ENCODE measurements around the gene ALK.

ALK gene

DNA sequence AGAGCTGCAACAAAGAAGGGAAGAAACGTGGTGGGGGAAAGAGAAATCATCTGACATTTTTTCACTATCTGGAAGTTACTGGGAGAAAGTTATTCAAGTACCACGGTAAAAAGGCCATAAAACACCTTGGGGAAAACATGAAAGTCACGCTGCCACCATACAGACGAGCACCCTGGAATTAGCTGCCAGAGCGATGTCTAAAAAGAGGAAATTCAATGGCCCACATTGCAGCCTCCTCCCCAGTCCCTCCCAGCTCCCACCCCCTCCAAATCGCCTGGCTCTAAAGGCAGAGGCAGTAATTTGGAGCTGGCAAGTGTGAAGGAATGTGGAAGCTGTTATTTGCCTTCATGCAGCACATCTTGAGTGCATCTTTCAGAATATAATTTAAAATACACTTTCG is 192.0 kb downstream of the ALK start:
- Histone ChIP-seq H3K9me3 (replicated peaks in 1 of 2; ENCODE audit: control insufficient read depth in 2 of 2, insufficient read depth in 1 of 2, low read depth in 1 of 2, low read length in 2 of 2) (peaks cover 0 to 2% of the 10 kb centered on the region in 2 donors), H2BK5ac (ENCODE audit: low read length) (no peak overlapping the region), H3K4ac (ENCODE audit: low read length) (no peak overlapping the region), H4K8ac (ENCODE audit: low read depth, low read length) (no peak overlapping the region), H3K14ac (ENCODE audit: low read length) (no peak overlapping the region), H4K91ac (ENCODE audit: low read depth, low read length, poor library complexity) (no peak overlapping the region), H3K18ac (ENCODE audit: low read length) (no peak overlapping the region), H3K4me3 (ENCODE audit: low read length in 2 of 2) (no peak overlapping the region), H3K23ac (ENCODE audit: low read depth, low read length, poor library complexity) (no peak overlapping the region), H2AK5ac (ENCODE audit: low read depth, low read length) (no peak overlapping the region), H3K79me1 (ENCODE audit: low read depth, low read length) (no peaks in the 10 kb centered on the region), H3K4me1 (ENCODE audit: control insufficient read depth in 2 of 2, insufficient read depth in 1 of 2, low read depth in 1 of 2, low read length in 2 of 2) (peaks cover 2 to 35% of the 10 kb centered on the region in 2 donors), H2BK12ac (ENCODE audit: low read length) (no peak overlapping the region), H2AFZ (ENCODE audit: low read length) (no peak overlapping the region), H3K4me2 (ENCODE audit: insufficient read depth, low read length, poor library complexity, severe bottlenecking) (no peak overlapping the region), H2BK15ac (ENCODE audit: low read length) (no peak overlapping the region), H3K27me3 (ENCODE audit: control insufficient read depth in 3 of 3, insufficient read depth in 3 of 3, low read depth in 1 of 3, low read length in 3 of 3) (no peaks in the 10 kb centered on the region), H2BK120ac (ENCODE audit: low read depth, low read length) (no peak overlapping the region), H3K9ac (ENCODE audit: low read depth, low read length, poor library complexity) (no peak overlapping the region), H3K36me3 (replicated peaks in 1 of 2; ENCODE audit: control insufficient read depth in 2 of 2, insufficient read depth in 2 of 2, low read length in 2 of 2) (no peaks in the 10 kb centered on the region), H3K27ac (replicated peaks; ENCODE audit: low read length) (no peak overlapping the region)
- DNase-seq (ENCODE audit: low spot score), result no peak
- WGBS, 2 donors (ENCODE audit: extremely low coverage in 2 of 2, insufficient read length in 2 of 2, insufficient replicate concordance in 1 of 2), result no CpG with 5 or more reads among the region's 7 CpGs

DNA sequence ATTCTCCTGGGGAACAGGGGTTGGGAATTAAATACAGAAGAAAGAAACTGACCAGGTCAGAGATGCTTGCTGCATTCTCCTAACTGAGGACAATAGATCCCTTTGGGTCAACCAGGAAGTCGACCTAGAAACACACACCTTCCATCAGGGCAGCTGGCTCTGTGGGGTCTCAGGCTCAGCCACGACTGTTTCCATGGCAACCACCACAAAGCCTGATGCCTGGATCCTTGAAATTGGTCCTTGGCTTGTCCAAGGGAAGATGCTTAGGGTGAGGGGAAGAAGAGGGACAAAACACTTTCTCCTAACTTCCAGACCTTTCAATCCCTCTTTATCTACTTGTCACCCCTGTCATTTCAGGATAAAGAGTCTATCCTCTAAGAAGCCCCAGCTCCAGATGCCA is 194.4 kb downstream of the ALK start:
- Histone ChIP-seq H2BK120ac (ENCODE audit: low read depth, low read length) (no peak overlapping the region), H3K9ac (ENCODE audit: low read depth, low read length, poor library complexity) (no peak overlapping the region), H3K27ac (replicated peaks; ENCODE audit: low read length) (no peak overlapping the region), H3K27me3 (ENCODE audit: control insufficient read depth in 3 of 3, insufficient read depth in 3 of 3, low read depth in 1 of 3, low read length in 3 of 3) (no peaks in the 10 kb centered on the region), H3K79me1 (ENCODE audit: low read depth, low read length) (no peaks in the 10 kb centered on the region), H3K4ac (ENCODE audit: low read length) (no peak overlapping the region), H3K4me3 (ENCODE audit: low read length in 2 of 2) (no peak overlapping the region), H3K14ac (ENCODE audit: low read length) (no peak overlapping the region), H2AFZ (ENCODE audit: low read length) (no peak overlapping the region), H3K36me3 (replicated peaks in 1 of 2; ENCODE audit: control insufficient read depth in 2 of 2, insufficient read depth in 2 of 2, low read length in 2 of 2) (no peaks in the 10 kb centered on the region), H3K4me1 (ENCODE audit: control insufficient read depth in 2 of 2, insufficient read depth in 1 of 2, low read depth in 1 of 2, low read length in 2 of 2) (peaks cover 2 to 35% of the 10 kb centered on the region in 2 donors), H4K8ac (ENCODE audit: low read depth, low read length) (no peak overlapping the region), H3K4me2 (ENCODE audit: insufficient read depth, low read length, poor library complexity, severe bottlenecking) (no peak overlapping the region), H2BK15ac (ENCODE audit: low read length) (no peak overlapping the region), H4K91ac (ENCODE audit: low read depth, low read length, poor library complexity) (no peak overlapping the region), H2BK5ac (ENCODE audit: low read length) (no peak overlapping the region), H3K23ac (ENCODE audit: low read depth, low read length, poor library complexity) (no peak overlapping the region), H2BK12ac (ENCODE audit: low read length) (no peak overlapping the region), H3K18ac (ENCODE audit: low read length) (no peak overlapping the region), H3K9me3 (replicated peaks in 1 of 2; ENCODE audit: control insufficient read depth in 2 of 2, insufficient read depth in 1 of 2, low read depth in 1 of 2, low read length in 2 of 2) (peaks cover 0 to 2% of the 10 kb centered on the region in 2 donors), H2AK5ac (ENCODE audit: low read depth, low read length) (no peak overlapping the region)
- peak; percentile 8 for DNase-seq (ENCODE audit: low spot score)
- no CpG with 5 or more reads among the region's 2 CpGs for WGBS, 2 donors (ENCODE audit: extremely low coverage in 2 of 2, insufficient read length in 2 of 2, insufficient replicate concordance in 1 of 2)

DNA sequence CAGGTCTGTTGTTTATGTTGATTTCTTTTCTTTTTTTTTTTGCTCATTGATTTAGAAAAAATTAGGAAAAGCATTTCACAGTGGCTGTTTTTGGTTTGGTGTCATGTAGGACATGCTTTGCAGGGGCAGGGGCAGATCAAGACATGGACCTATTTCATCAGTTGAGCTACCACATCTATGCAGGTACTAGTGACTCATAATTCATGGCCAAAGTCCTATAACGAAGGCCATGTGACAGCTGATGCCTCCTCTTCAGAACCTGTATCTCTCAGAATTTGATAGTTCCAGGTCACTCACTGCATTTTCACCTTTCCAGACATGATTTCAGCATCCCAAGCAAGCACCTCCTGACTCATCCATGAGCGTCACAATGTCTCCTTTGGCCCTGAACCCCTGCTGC is 195.8 kb downstream of the ALK start:
- Histone ChIP-seq H3K27ac (replicated peaks; ENCODE audit: low read length) (no peak overlapping the region), H3K4me1 (ENCODE audit: control insufficient read depth in 2 of 2, insufficient read depth in 1 of 2, low read depth in 1 of 2, low read length in 2 of 2) (peaks cover 2 to 45% of the 10 kb centered on the region in 2 donors), H3K4me3 (ENCODE audit: low read length in 2 of 2) (no peak overlapping the region), H2BK120ac (ENCODE audit: low read depth, low read length) (no peak overlapping the region), H3K23ac (ENCODE audit: low read depth, low read length, poor library complexity) (no peak overlapping the region), H2AFZ (ENCODE audit: low read length) (no peak overlapping the region), H3K18ac (ENCODE audit: low read length) (no peak overlapping the region), H2AK5ac (ENCODE audit: low read depth, low read length) (no peak overlapping the region), H4K91ac (ENCODE audit: low read depth, low read length, poor library complexity) (no peak overlapping the region), H3K79me1 (ENCODE audit: low read depth, low read length) (no peaks in the 10 kb centered on the region), H2BK15ac (ENCODE audit: low read length) (no peak overlapping the region), H3K4me2 (ENCODE audit: insufficient read depth, low read length, poor library complexity, severe bottlenecking) (no peak overlapping the region), H3K9me3 (replicated peaks in 1 of 2; ENCODE audit: control insufficient read depth in 2 of 2, insufficient read depth in 1 of 2, low read depth in 1 of 2, low read length in 2 of 2) (no peaks in the 10 kb centered on the region), H3K9ac (ENCODE audit: low read depth, low read length, poor library complexity) (no peak overlapping the region), H2BK12ac (ENCODE audit: low read length) (no peak overlapping the region), H3K14ac (ENCODE audit: low read length) (no peak overlapping the region), H3K36me3 (replicated peaks in 1 of 2; ENCODE audit: control insufficient read depth in 2 of 2, insufficient read depth in 2 of 2, low read length in 2 of 2) (no peaks in the 10 kb centered on the region), H3K27me3 (ENCODE audit: control insufficient read depth in 3 of 3, insufficient read depth in 3 of 3, low read depth in 1 of 3, low read length in 3 of 3) (peaks cover 0 to 2% (median 0%) of the 10 kb centered on the region in 3 experiments), H2BK5ac (ENCODE audit: low read length) (no peak overlapping the region), H4K8ac (ENCODE audit: low read depth, low read length) (no peak overlapping the region), H3K4ac (ENCODE audit: low read length) (no peak overlapping the region)
- DNase-seq (ENCODE audit: low spot score), result no peak
- no CpG with 5 or more reads among the region's 2 CpGs for WGBS, 2 donors (ENCODE audit: extremely low coverage in 2 of 2, insufficient read length in 2 of 2, insufficient replicate concordance in 1 of 2)

DNA sequence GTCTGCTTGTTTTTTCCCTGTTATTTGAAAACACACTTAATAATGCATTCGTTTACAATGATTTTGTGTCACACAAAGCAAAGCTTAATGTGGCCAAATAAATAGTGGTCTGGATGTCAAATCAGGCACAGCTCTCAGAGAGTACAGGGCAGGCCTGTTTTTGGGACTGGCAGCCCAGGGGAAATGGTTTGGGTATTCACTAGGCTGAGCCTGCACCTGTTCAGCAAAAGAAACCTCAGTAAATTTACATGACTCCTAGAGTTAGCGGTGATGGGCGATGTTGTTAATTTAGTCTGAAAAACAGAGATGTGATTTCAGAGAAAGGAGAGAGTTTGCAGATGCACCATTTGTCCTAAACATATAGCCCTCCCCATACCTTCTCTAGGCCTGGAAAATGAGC is 197.1 kb downstream of the ALK start:
- H3K18ac ChIP-seq (ENCODE audit: low read length), result no peak overlapping the region
- no CpG with 5 or more reads among the region's 3 CpGs for WGBS, 2 donors (ENCODE audit: extremely low coverage in 2 of 2, insufficient read length in 2 of 2, insufficient replicate concordance in 1 of 2)
- H3K4ac ChIP-seq (ENCODE audit: low read length), result no peak overlapping the region
- no peak overlapping the region for H2AFZ ChIP-seq (ENCODE audit: low read length)
- H3K14ac ChIP-seq (ENCODE audit: low read length), result no peak overlapping the region
- no peak overlapping the region for H3K4me3 ChIP-seq (ENCODE audit: low read length in 2 of 2)
- H2BK15ac ChIP-seq (ENCODE audit: low read length), result no peak overlapping the region
- H3K4me2 ChIP-seq (ENCODE audit: insufficient read depth, low read length, poor library complexity, severe bottlenecking), result no peak overlapping the region
- no peak overlapping the region for H2BK5ac ChIP-seq (ENCODE audit: low read length)
- H3K4me1 ChIP-seq (ENCODE audit: control insufficient read depth in 2 of 2, insufficient read depth in 1 of 2, low read depth in 1 of 2, low read length in 2 of 2), result peaks cover 11 to 45% of the 10 kb centered on the region in 2 donors
- no peak overlapping the region for H3K23ac ChIP-seq (ENCODE audit: low read depth, low read length, poor library complexity)
- no peaks in the 10 kb centered on the region for H3K9me3 ChIP-seq (replicated peaks in 1 of 2; ENCODE audit: control insufficient read depth in 2 of 2, insufficient read depth in 1 of 2, low read depth in 1 of 2, low read length in 2 of 2)
- H3K36me3 ChIP-seq (replicated peaks in 1 of 2; ENCODE audit: control insufficient read depth in 2 of 2, insufficient read depth in 2 of 2, low read length in 2 of 2), result no peaks in the 10 kb centered on the region
- H3K27ac ChIP-seq (replicated peaks; ENCODE audit: low read length), result no peak overlapping the region
- no peak overlapping the region for H4K8ac ChIP-seq (ENCODE audit: low read depth, low read length)
- no peak overlapping the region for H2BK12ac ChIP-seq (ENCODE audit: low read length)
- DNase-seq (ENCODE audit: low spot score), result no peak
- no peak overlapping the region for H2BK120ac ChIP-seq (ENCODE audit: low read depth, low read length)
- peaks cover 0 to 3% (median 0%) of the 10 kb centered on the region in 3 experiments for H3K27me3 ChIP-seq (ENCODE audit: control insufficient read depth in 3 of 3, insufficient read depth in 3 of 3, low read depth in 1 of 3, low read length in 3 of 3)
- H2AK5ac ChIP-seq (ENCODE audit: low read depth, low read length), result no peak overlapping the region
- H4K91ac ChIP-seq (ENCODE audit: low read depth, low read length, poor library complexity), result no peak overlapping the region
- no peak overlapping the region for H3K9ac ChIP-seq (ENCODE audit: low read depth, low read length, poor library complexity)
- H3K79me1 ChIP-seq (ENCODE audit: low read depth, low read length), result no peaks in the 10 kb centered on the region

All from neuronal stem cell (in vitro differentiated cells).